Gastroesophageal sphincter (tissue), 4 donors: ENCODE results near the gene TBRG4. TPM values are rescaled to one million over a fixed set of nuclear protein-coding genes. Genes with fewer than 3 reads are reported as not detected.

Experiments used
- ATAC-seq: fragments of 150-250 bp; one replicate; pipeline ENCODE4 v1.9.1; 2016; ENCODE audit warnings: mild to moderate bottlenecking, moderate library complexity
- H3K27ac ChIP-seq, 4 donors: fragments of 200-600 bp; sonication (generic) in 3 of 4; 1 replicate in 3 of 4; 2 replicates in 1 of 4; pipeline ENCODE4 v1.5.1; 2016 to 2019
- H3K27me3 ChIP-seq: fragments of 200-600 bp; sonication (generic); one replicate; pipeline ENCODE4 v1.5.1; 2019
- H3K36me3 ChIP-seq, 2 donors: fragments of 200-600 bp; sonication (generic); one replicate each; pipeline ENCODE4 v1.5.1; 2019; ENCODE audit warnings: control low read depth in 1 of 2
- H3K4me1 ChIP-seq, 3 donors: fragments of 200-600 bp; sonication (generic); 1 replicate in 2 of 3; 2 replicates in 1 of 3; pipeline ENCODE4 v1.5.1; 2016 to 2019; ENCODE audit warnings: control low read depth in 2 of 3
- H3K4me3 ChIP-seq, 2 donors: fragments of 200-600 bp; sonication (generic); one replicate each; pipeline ENCODE4 v1.5.1; 2019; ENCODE audit warnings: mild to moderate bottlenecking in 1 of 2, moderate library complexity in 1 of 2
- H3K9me3 ChIP-seq, 3 donors: fragments of 200-600 bp; sonication (generic); one replicate each; pipeline ENCODE4 v1.5.1; 2017 to 2019; ENCODE audit warnings: control low read depth in 2 of 3
- EP300 ChIP-seq: sonication (generic); formaldehyde crosslinking; IDR thresholded peaks from one replicate; pipeline ENCODE4 v1.6.1; 2017; ENCODE audit warnings: antibody characterized with exemption, mild to moderate bottlenecking
- POLR2A ChIP-seq, 2 donors: fragments of 450-650 bp; IDR thresholded peaks; one replicate each; pipeline ENCODE4 v1.6.1; 2017; ENCODE audit warnings: antibody characterized with exemption in 2 of 2, mild to moderate bottlenecking in 2 of 2, moderate library complexity in 1 of 2
- POLR2AphosphoS5 ChIP-seq: sonication (generic); formaldehyde crosslinking; IDR thresholded peaks from one replicate; pipeline ENCODE4 v1.6.1; 2017; ENCODE audit warnings: antibody characterized with exemption
- WGBS, 2 donors: methylation state at CpG; one replicate each; pipeline ENCODE4 v1.1.5; 2018; ENCODE audit warnings: low coverage in 1 of 2; 5-methylcytosine and 5-hydroxymethylcytosine counted together
- total RNA-seq, 4 donors: library from RNA; depleted of rRNA; stranded (reverse); fragments of >200 nt; gene quantifications; one replicate each; pipeline ENCODE4 v1.1.0, GENCODE V29; 2016
- TF ChIP-seq, protein P1 (sequence below), 4 experiments: fragments of 200-600 bp in 2 of 4; fragments of 450-650 bp in 2 of 4; sonication (generic) in 1 of 4; IDR thresholded peaks; one replicate each; pipeline ENCODE4 v1.5.1; 2017 to 2019; ENCODE audit warnings: antibody characterized with exemption in 4 of 4, mild to moderate bottlenecking in 2 of 4, moderate library complexity in 2 of 4

The TBRG4 gene
- total RNA-seq, 4 donors from 2014 or later, result 38.7 to 66.6 (median 54.7) TPM

DNA sequence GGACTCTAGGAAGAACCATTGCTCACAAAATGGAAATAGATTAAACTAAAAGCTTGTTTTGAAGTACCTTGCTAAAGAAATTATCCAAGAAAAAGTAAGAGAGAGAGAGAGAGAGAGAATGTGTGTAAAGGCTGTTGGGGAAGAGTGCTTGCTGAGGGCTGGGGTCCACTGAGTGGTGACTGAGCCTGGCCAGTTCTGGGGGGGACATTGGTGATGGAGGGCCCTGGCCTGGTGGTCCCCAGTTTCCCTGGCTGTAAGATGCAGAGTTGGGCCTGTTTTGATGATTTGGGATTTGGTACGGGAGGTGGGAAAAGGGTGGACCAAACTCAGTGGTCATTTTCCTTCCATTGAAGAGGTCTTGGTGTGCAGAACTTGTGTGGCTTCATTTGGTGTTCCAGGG, 47.0 kb upstream of the TBRG4 start:
- Histone ChIP-seq H3K36me3 (no peaks in the 10 kb centered on the region), H3K27ac (peak overlapping the region in 3 of 4 donors; percentile 51 to 60 (median 59)), H3K4me1 (peaks cover 0 to 12% (median 5%) of the 10 kb centered on the region in 3 donors), H3K27me3 (peaks cover 49% of the 10 kb centered on the region), H3K9me3 (peaks cover 0 to 1% (median 0%) of the 10 kb centered on the region in 3 donors), H3K4me3 (peak overlapping the region; percentile 6 to 53)
- 100% methylated on average over 1 of the region's 1 CpG; no CpG with 5 or more reads in 1 of the 2 donors for WGBS, 2 donors
- ATAC-seq, result no peak
- no peak for TF ChIP-seq POLR2A (IDR thresholded peaks at IDR 0.05)
- no peak for TF ChIP-seq POLR2AphosphoS5
- TF ChIP-seq, protein P1, sequence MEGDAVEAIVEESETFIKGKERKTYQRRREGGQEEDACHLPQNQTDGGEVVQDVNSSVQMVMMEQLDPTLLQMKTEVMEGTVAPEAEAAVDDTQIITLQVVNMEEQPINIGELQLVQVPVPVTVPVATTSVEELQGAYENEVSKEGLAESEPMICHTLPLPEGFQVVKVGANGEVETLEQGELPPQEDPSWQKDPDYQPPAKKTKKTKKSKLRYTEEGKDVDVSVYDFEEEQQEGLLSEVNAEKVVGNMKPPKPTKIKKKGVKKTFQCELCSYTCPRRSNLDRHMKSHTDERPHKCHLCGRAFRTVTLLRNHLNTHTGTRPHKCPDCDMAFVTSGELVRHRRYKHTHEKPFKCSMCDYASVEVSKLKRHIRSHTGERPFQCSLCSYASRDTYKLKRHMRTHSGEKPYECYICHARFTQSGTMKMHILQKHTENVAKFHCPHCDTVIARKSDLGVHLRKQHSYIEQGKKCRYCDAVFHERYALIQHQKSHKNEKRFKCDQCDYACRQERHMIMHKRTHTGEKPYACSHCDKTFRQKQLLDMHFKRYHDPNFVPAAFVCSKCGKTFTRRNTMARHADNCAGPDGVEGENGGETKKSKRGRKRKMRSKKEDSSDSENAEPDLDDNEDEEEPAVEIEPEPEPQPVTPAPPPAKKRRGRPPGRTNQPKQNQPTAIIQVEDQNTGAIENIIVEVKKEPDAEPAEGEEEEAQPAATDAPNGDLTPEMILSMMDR (IDR thresholded peaks at IDR 0.05), result no peak
- TF ChIP-seq EP300, result no peak

DNA sequence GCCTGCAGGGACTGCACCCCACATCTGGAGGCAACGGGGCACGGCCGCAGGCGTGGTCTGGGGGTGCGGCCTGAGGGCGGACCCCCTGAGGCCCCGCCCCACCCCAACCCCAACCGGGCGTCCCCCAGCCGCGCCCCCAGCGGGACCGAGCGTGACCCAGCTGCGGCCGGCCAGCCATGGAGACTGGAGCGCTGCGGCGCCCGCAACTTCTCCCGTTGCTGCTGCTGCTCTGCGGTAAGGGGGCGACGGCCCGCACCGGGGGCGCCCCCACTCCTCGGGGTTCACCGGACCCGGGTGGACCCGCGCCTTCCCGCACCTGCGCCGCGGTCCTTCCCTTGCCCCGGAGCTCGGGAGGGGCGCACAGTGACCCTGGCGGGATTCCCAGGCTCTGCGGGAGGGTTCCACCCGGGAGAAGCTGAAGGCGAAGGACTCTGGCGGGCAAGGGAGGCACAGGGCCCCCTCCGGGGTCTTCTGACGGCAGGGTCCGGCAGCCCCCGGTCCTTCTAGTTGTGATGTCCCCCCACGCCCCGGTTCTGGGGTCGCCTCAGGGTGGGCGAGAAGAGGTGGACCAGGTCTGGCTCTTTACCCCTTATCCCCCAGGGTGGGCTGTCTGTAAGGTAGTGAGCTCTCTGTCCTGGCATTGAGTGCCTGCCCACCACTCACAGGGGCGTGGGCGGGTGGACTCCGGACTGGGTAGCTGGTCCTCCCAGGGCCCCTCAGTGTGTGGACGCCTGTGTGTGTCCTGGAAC, 46.3 kb upstream of the TBRG4 start, which contains the start of gene RAMP3:
Gene RAMP3 (plus strand): TSS at position 139 of the 749 bp plus-strand sequence. CDS start 38 bp downstream, at position 177.
- peaks cover 49% of the 10 kb centered on the region for H3K27me3 ChIP-seq
- H3K9me3 ChIP-seq, result no peaks in the 10 kb centered on the region
- H3K4me1 ChIP-seq, result peaks cover 0 to 12% (median 5%) of the 10 kb centered on the region in 3 donors
- WGBS, 2 donors, result 70% methylated on average over 2 of the region's 56 CpGs; no CpG with 5 or more reads in 1 of the 2 donors
- ATAC-seq, result no peak
- TF ChIP-seq POLR2AphosphoS5 (no peak), EP300 (no peak), POLR2A (IDR thresholded peaks at IDR 0.05) (no peak)
- TF ChIP-seq, protein P1 (IDR thresholded peaks at IDR 0.05), result no peak
- H3K36me3 ChIP-seq, result no peaks in the 10 kb centered on the region
- H3K27ac ChIP-seq, result peak within 1 kb of the TSS in 3 of 4 donors; percentile 51 to 60 (median 59)
- H3K4me3 ChIP-seq, result peak within 1 kb of the TSS; percentile 6 to 53

DNA sequence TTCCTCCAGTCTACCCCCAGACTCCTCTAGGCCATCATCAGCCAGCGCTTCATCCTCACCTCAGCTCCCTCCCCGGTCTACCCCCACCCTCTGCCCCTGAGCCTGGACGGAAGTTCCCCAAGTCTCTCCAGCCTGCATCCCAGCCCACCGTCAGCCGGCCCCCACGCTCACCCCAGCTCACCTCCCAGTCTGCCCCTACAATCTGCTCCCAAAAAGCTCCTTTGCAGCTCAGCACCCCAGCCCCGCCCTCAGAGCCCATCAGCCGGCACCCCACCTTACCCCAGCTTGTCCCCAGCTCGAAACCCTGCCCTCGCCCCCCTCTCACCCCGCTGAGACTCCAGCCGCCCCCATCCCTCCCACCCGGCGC, 45.8 kb upstream of the TBRG4 start:
- H3K27ac ChIP-seq, result peak overlapping the region in 3 of 4 donors; percentile 51 to 60 (median 59)
- WGBS, 2 donors, result 18% methylated on average over 3 of the region's 14 CpGs; no CpG with 5 or more reads in 1 of the 2 donors
- TF ChIP-seq, protein P1 (IDR thresholded peaks at IDR 0.05), result no peak
- TF ChIP-seq EP300 (no peak), POLR2A (IDR thresholded peaks at IDR 0.05) (no peak), POLR2AphosphoS5 (no peak)

GRCh38 chr7:45156516-45157272, 45.2 kb upstream of the TBRG4 start:
- Histone ChIP-seq H3K36me3 (no peaks in the 10 kb centered on the region), H3K27ac (peak overlapping the region in 1 of 4 donors; percentile 59), H3K27me3 (peaks cover 49% of the 10 kb centered on the region), H3K4me3 (peak overlapping the region in 1 of 2 donors; percentile 53), H3K4me1 (peaks cover 0 to 12% (median 5%) of the 10 kb centered on the region in 3 donors), H3K9me3 (no peaks in the 10 kb centered on the region)
- 86 to 95% methylated on average over 3 of the region's 8 CpGs for WGBS, 2 donors
- ATAC-seq, result no peak
- TF ChIP-seq POLR2AphosphoS5 (no peak), EP300 (no peak), POLR2A (IDR thresholded peaks at IDR 0.05) (no peak)
- TF ChIP-seq, protein P1 (IDR thresholded peaks at IDR 0.05), result no peak

More for the DNA sequence above, 45.8 kb upstream of the TBRG4 start:
- no peaks in the 10 kb centered on the region for H3K9me3 ChIP-seq
- H3K27me3 ChIP-seq, result peaks cover 49% of the 10 kb centered on the region
- no peak for ATAC-seq
- H3K4me3 ChIP-seq, result peak overlapping the region; percentile 6 to 53
- peaks cover 0 to 12% (median 5%) of the 10 kb centered on the region in 3 donors for H3K4me1 ChIP-seq
- no peaks in the 10 kb centered on the region for H3K36me3 ChIP-seq
